Kidney (tissue), 14 donors: ENCODE results near the gene UBL7. TPM values are rescaled to one million over a fixed set of nuclear protein-coding genes. Genes with fewer than 3 reads are reported as not detected.
"Not testable (repeated sequence)": the region's sequence is repeated elsewhere in the genome, so short reads cannot be mapped to it uniquely, and the experiment has no call there.

ENCODE experiments used
- DNase-seq, 5 donors: peaks; one replicate each; pipeline ENCODE4 v3.0.0-alpha.2; 2013 to 2020
- FAIRE-seq: peaks from 2 replicates; lab custom pipeline; 2012; peaks lifted over from hg19 to GRCh38; lab: Jason Lieb, UNC
- H3K27ac ChIP-seq, 2 donors: one replicate each; pipeline ENCODE4 v1.7.0; 2013; ENCODE audit warnings: low read depth in 2 of 2, low read length in 2 of 2, inconsistent platforms in 1 of 2
- H3K27me3 ChIP-seq: one replicate; pipeline ENCODE4 v1.7.1; 2013; ENCODE audit warnings: low read length, inconsistent platforms; ENCODE audit not compliant: control insufficient read depth, insufficient read depth
- H3K36me3 ChIP-seq, 3 donors: one replicate each; pipeline versions ENCODE4 v1.7.0 to v1.7.1; 2013; ENCODE audit warnings: low read length in 3 of 3, control low read depth in 1 of 3, inconsistent platforms in 1 of 3; ENCODE audit not compliant: insufficient read depth in 3 of 3, control insufficient read depth in 2 of 3
- H3K4me1 ChIP-seq, 3 donors: one replicate each; pipeline versions ENCODE4 v1.7.0 to v1.7.1; 2013; ENCODE audit warnings: low read length in 3 of 3, inconsistent platforms in 1 of 3, low read depth in 1 of 3; ENCODE audit not compliant: control insufficient read depth in 2 of 3, insufficient read depth in 2 of 3
- H3K4me3 ChIP-seq, 3 donors: one replicate each; pipeline versions ENCODE4 v1.7.0 to v1.8.1; 2013; ENCODE audit warnings: low read length in 3 of 3, control low read depth in 1 of 3, inconsistent platforms in 1 of 3
- H3K9ac ChIP-seq, 3 donors: one replicate each; pipeline versions ENCODE4 v1.7.0 to v1.7.1; 2013; ENCODE audit warnings: low read length in 3 of 3, control low read depth in 1 of 3, inconsistent platforms in 1 of 3
- H3K9me3 ChIP-seq, 3 donors: one replicate each; pipeline versions ENCODE4 v1.7.0 to v1.7.1; 2013; ENCODE audit warnings: low read length in 3 of 3, control low read depth in 1 of 3, inconsistent platforms in 1 of 3; ENCODE audit not compliant: control insufficient read depth in 2 of 3, insufficient read depth in 1 of 3
- intact Hi-C: fragments of 100-400 bp; cut with DNase I; formaldehyde crosslinking; loops from one replicate; pipeline ENCODE4 v1.11.1; 2022
- polyA plus RNA-seq: library from polyadenylated mRNA; stranded (reverse); fragments of 350-450 nt; fragmentation: Illumina TruSeq; extraction: RNeasy Lipid Tissue Mini Kit (QIAGEN cat#74804); gene quantifications from one replicate; pipeline ENCODE4 v1.2.3, GENCODE V29; 2014; ENCODE audit warnings: low read depth, low replicate concordance; ENCODE audit not compliant: insufficient read depth
- total RNA-seq: library from RNA; stranded (reverse); fragmentation: NEBNext Ultra II Directional; extraction: Animal tissue kit (Norgen Biotek cat#: 25700); gene quantifications from one replicate; pipeline ENCODE4 v1.2.1, GENCODE V29; 2021
- TF ChIP-seq, protein P1 (sequence below): IDR thresholded peaks from 3 replicates; pipeline ENCODE4 v1.5.1; 2012; ENCODE audit warnings: mild to moderate bottlenecking, moderate library complexity, borderline replicate concordance; ENCODE audit not compliant: insufficient read depth; ENCODE audit errors: extremely low read depth
- donor health status: control.
- donor health status: control.
- donor health status: control.
- donor health status: control.
- donor health status: control.
- donor health status: DM: yes; HTN: yes; CAD: no.
- donor health status: Normal renal cell carcinoma (clear cell type).

The UBL7 gene
- total and polyA plus RNA-seq, 2 donors from 2014 or later: 32.9 to 75.8 TPM

DNA sequence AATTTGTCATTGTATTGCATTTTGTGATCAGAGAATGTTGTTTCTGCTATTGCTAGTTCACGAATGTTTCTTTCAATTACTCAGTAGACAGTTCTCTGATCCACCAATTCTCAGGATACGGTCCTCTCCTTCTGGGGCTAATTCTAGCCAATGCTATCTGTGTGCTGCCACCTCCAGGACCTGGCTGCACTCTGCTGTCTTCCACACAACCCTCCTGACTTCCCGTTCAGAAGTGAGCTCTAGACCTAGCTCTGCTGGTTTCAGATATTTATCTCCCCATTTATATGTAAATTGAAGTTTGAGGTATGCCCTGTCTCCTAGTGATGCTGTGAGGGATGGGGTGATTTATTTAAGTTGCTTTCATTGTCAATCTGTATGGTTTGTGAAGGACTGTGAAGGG, 21.7 kb upstream of the UBL7 start:
- Histone ChIP-seq H3K9ac (no peak overlapping the region), H3K27ac (no peak overlapping the region), H3K9me3 (no peaks in the 10 kb centered on the region), H3K4me3 (no peak overlapping the region), H3K4me1 (no peaks in the 10 kb centered on the region), H3K36me3 (no peaks in the 10 kb centered on the region), H3K27me3 (no peaks in the 10 kb centered on the region)
- no peak for FAIRE-seq
- TF ChIP-seq, protein P1, sequence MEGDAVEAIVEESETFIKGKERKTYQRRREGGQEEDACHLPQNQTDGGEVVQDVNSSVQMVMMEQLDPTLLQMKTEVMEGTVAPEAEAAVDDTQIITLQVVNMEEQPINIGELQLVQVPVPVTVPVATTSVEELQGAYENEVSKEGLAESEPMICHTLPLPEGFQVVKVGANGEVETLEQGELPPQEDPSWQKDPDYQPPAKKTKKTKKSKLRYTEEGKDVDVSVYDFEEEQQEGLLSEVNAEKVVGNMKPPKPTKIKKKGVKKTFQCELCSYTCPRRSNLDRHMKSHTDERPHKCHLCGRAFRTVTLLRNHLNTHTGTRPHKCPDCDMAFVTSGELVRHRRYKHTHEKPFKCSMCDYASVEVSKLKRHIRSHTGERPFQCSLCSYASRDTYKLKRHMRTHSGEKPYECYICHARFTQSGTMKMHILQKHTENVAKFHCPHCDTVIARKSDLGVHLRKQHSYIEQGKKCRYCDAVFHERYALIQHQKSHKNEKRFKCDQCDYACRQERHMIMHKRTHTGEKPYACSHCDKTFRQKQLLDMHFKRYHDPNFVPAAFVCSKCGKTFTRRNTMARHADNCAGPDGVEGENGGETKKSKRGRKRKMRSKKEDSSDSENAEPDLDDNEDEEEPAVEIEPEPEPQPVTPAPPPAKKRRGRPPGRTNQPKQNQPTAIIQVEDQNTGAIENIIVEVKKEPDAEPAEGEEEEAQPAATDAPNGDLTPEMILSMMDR: no peak
- intact Hi-C loops: no loop called here
- DNase-seq: no peak

DNA sequence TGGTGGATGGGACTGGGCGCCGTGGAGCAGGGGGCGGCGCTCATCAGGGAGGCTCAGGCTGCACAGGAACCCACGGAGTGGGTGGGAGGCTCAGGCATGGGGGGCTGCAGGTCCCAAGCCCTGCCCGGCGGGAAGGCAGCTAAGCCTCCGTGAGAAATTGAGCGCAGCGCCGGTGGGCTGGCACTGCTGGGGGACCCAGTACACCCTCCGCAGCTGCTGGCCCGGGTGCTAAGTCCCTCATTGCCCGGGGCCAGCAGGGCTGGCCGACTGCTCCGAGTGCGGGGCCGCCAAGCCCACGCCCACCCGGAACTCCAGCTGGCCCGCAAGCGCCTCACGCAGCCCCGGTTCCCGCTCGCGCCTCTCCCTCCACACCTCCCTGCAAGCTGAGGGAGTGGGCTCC, 19.4 kb upstream of the UBL7 start:
- H3K4me1 ChIP-seq, H3K9me3 ChIP-seq, H3K9ac ChIP-seq, H3K27ac ChIP-seq, H3K36me3 ChIP-seq, DNase-seq, FAIRE-seq, H3K4me3 ChIP-seq, intact Hi-C loops, H3K27me3 ChIP-seq: not testable (repeated sequence)

- intact Hi-C loops, H3K4me1 ChIP-seq, FAIRE-seq, H3K9ac ChIP-seq, DNase-seq, H3K9me3 ChIP-seq, H3K27ac ChIP-seq, H3K27me3 ChIP-seq, H3K4me3 ChIP-seq, H3K36me3 ChIP-seq: not testable (repeated sequence)
These were observed 10.7 kb upstream of the UBL7 start for GRCh38 chr15:74471621-74472020.

- no peak overlapping the region for H3K9ac ChIP-seq
- no peak for FAIRE-seq
These were observed 9.9 kb upstream of the UBL7 start for GRCh38 chr15:74470631-74471395.

More at GRCh38 chr15:74470631-74471395, 9.9 kb upstream of the UBL7 start:
- no peaks in the 10 kb centered on the region for H3K4me1 ChIP-seq
- H3K36me3 ChIP-seq: no peaks in the 10 kb centered on the region
- no peaks in the 10 kb centered on the region for H3K27me3 ChIP-seq
- H3K27ac ChIP-seq: no peak overlapping the region
- H3K4me3 ChIP-seq: no peak overlapping the region
- TF ChIP-seq, protein P1: no peak
- intact Hi-C loops: no loop called here
- DNase-seq: no peak
- no peaks in the 10 kb centered on the region for H3K9me3 ChIP-seq
